SK-N-SH (cell line): ENCODE results near the gene ARHGAP15.

Experiments used
- FOXJ3 ChIP-seq: sonication (generic); formaldehyde crosslinking; IDR thresholded peaks from 2 replicates; pipeline ENCODE4 v1.5.1; 2020; ENCODE audit warnings: mild to moderate bottlenecking, missing genetic modification reagents
- IRF3 ChIP-seq: fragments of 150-350 bp; IDR thresholded peaks from 2 replicates; pipeline ENCODE4 v1.6.1; 2016; ENCODE audit warnings: mild to moderate bottlenecking, low read depth, low read length
- MAX ChIP-seq: IDR thresholded peaks from 2 replicates; pipeline ENCODE4 v1.4.0; 2012; ENCODE audit warnings: low read depth
- POLR2AphosphoS5 ChIP-seq: IDR thresholded peaks from 2 replicates; pipeline ENCODE4 v1.6.1; 2012; ENCODE audit warnings: low read depth, low read length
- YY1 ChIP-seq: IDR thresholded peaks from 2 replicates; pipeline ENCODE4 v1.4.0; 2012; ENCODE audit warnings: low read depth, mild to moderate bottlenecking
- TF ChIP-seq, protein P1 (sequence below): fragments of 200-600 bp; sonication (generic); IDR thresholded peaks from 2 replicates; pipeline ENCODE4 v1.6.1; 2017; ENCODE audit warnings: antibody characterized with exemption, mild to moderate bottlenecking, moderate library complexity
- TF ChIP-seq, protein P2 (sequence below): IDR thresholded peaks from 2 replicates; pipeline ENCODE4 v1.6.1; 2012; ENCODE audit warnings: mild to moderate bottlenecking, low read depth, low read length, moderate library complexity

DNA sequence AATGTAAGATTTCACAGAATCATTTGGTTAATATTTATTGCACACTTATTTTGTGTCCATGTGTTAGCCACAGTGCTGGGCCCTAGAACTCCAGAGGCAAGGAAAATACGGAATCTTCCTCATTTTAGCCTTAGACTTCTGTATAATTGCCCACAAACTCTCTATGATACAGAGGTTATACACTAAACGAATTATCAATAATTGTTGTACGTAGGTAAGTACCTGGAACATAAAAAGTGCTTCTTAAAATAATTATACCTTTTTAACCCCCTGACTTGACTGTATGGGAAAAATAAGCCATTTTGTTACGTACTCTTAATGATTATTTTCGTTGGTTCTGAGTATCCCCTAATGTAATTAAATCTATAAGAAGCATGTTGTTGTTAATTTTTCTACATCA lies 119.4 kb downstream of the ARHGAP15 start:
- no peak for TF ChIP-seq POLR2AphosphoS5
- TF ChIP-seq, protein P1, sequence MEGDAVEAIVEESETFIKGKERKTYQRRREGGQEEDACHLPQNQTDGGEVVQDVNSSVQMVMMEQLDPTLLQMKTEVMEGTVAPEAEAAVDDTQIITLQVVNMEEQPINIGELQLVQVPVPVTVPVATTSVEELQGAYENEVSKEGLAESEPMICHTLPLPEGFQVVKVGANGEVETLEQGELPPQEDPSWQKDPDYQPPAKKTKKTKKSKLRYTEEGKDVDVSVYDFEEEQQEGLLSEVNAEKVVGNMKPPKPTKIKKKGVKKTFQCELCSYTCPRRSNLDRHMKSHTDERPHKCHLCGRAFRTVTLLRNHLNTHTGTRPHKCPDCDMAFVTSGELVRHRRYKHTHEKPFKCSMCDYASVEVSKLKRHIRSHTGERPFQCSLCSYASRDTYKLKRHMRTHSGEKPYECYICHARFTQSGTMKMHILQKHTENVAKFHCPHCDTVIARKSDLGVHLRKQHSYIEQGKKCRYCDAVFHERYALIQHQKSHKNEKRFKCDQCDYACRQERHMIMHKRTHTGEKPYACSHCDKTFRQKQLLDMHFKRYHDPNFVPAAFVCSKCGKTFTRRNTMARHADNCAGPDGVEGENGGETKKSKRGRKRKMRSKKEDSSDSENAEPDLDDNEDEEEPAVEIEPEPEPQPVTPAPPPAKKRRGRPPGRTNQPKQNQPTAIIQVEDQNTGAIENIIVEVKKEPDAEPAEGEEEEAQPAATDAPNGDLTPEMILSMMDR: no peak
- TF ChIP-seq FOXJ3: no peak
- TF ChIP-seq, protein P2, sequence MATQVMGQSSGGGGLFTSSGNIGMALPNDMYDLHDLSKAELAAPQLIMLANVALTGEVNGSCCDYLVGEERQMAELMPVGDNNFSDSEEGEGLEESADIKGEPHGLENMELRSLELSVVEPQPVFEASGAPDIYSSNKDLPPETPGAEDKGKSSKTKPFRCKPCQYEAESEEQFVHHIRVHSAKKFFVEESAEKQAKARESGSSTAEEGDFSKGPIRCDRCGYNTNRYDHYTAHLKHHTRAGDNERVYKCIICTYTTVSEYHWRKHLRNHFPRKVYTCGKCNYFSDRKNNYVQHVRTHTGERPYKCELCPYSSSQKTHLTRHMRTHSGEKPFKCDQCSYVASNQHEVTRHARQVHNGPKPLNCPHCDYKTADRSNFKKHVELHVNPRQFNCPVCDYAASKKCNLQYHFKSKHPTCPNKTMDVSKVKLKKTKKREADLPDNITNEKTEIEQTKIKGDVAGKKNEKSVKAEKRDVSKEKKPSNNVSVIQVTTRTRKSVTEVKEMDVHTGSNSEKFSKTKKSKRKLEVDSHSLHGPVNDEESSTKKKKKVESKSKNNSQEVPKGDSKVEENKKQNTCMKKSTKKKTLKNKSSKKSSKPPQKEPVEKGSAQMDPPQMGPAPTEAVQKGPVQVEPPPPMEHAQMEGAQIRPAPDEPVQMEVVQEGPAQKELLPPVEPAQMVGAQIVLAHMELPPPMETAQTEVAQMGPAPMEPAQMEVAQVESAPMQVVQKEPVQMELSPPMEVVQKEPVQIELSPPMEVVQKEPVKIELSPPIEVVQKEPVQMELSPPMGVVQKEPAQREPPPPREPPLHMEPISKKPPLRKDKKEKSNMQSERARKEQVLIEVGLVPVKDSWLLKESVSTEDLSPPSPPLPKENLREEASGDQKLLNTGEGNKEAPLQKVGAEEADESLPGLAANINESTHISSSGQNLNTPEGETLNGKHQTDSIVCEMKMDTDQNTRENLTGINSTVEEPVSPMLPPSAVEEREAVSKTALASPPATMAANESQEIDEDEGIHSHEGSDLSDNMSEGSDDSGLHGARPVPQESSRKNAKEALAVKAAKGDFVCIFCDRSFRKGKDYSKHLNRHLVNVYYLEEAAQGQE: no peak
- no peak for TF ChIP-seq IRF3
- no peak for TF ChIP-seq YY1
- TF ChIP-seq MAX: no peak
